LoVo (cell line): Measurements from ENCODE around the gene PTPA.
A peak's percentile ranks its signal among the peaks of the same experiment; 100 is the strongest.

Source experiments
- DNase-seq: peaks from one replicate; pipeline ENCODE4 v3.0.0-alpha.2; 2016; ENCODE audit warnings: low spot score

PTPA gene

GRCh38 chr9:129138476-129139232 lies 27.4 kb downstream of the PTPA start:
- DNase-seq = no peak

GRCh38 chr9:129139233-129139992 lies 28.2 kb downstream of the PTPA start:
- DNase-seq = peak; percentile 82

- peak; percentile 93 for DNase-seq
Measured at GRCh38 chr9:129139993-129140396, 28.8 kb downstream of the PTPA start.

- peak; percentile 44 for DNase-seq
Measured at GRCh38 chr9:129140397-129141065, 29.3 kb downstream of the PTPA start.

- no peak for DNase-seq
Measured at GRCh38 chr9:129141066-129142041, 30.1 kb downstream of the PTPA start.

- DNase-seq = no peak
Measured at GRCh38 chr9:129142138-129142935, 31.1 kb downstream of the PTPA start.

- DNase-seq = peak; percentile 71
Measured at GRCh38 chr9:129143031-129143927, 32.1 kb downstream of the PTPA start.

- DNase-seq = no peak
Measured at GRCh38 chr9:129145316-129145715, 34.1 kb downstream of the PTPA start.

GRCh38 chr9:129145841-129146292 lies 34.7 kb downstream of the PTPA start:
- DNase-seq = no peak

- DNase-seq = no peak
Measured at GRCh38 chr9:129146441-129146941, 35.3 kb downstream of the PTPA start.

GRCh38 chr9:129148463-129149204 lies 37.4 kb downstream of the PTPA start:
- DNase-seq = no peak

- no peak for DNase-seq
Measured at GRCh38 chr9:129149442-129149841, 38.2 kb downstream of the PTPA start.

GRCh38 chr9:129150122-129150521 lies 38.9 kb downstream of the PTPA start:
- DNase-seq = no peak

GRCh38 chr9:129150672-129151211 lies 39.5 kb downstream of the PTPA start:
- no peak for DNase-seq

- DNase-seq = no peak
Measured at GRCh38 chr9:129151469-129151868, 40.3 kb downstream of the PTPA start.

GRCh38 chr9:129154866-129155477 lies 43.8 kb downstream of the PTPA start:
- no peak for DNase-seq

- DNase-seq = no peak
Measured at GRCh38 chr9:129156163-129156562, 44.9 kb downstream of the PTPA start.
